Tongue (tissue), 2 donors: ENCODE measurements around the gene ST7. TPM values are rescaled to one million over a fixed set of nuclear protein-coding genes. Genes with fewer than 3 reads are reported as not detected.

Source experiments
- DNase-seq: peaks from one replicate; pipeline ENCODE4 v3.0.0-alpha.2; 2015
- total RNA-seq: library from RNA; depleted of rRNA; stranded (reverse); fragments of >200 nt; gene quantifications from one replicate; pipeline ENCODE4 v1.2.3, GENCODE V29; 2014

ST7 gene
- total RNA-seq, 1 donor from 2014 or later = 32.0 TPM

DNA sequence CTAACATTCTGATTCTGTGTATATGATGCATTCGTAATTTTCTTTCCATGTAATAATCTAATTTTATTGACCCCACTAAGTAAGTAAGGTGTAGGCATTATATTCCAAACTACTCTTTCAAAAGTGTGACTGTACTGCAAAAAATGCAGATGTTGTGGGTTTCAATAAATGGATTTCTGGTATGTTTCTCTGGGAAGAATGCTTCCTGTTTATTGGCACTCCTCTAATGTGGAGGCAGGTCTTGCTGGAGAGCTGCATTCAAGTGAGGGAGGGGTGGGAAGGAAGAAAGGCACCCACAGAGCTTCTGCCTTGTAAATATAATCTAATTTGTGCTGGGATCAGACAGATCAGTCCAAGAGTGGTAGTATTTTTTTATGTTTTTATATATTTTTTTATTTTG, 23.9 kb downstream of the ST7 start:
- no peak for DNase-seq

DNA sequence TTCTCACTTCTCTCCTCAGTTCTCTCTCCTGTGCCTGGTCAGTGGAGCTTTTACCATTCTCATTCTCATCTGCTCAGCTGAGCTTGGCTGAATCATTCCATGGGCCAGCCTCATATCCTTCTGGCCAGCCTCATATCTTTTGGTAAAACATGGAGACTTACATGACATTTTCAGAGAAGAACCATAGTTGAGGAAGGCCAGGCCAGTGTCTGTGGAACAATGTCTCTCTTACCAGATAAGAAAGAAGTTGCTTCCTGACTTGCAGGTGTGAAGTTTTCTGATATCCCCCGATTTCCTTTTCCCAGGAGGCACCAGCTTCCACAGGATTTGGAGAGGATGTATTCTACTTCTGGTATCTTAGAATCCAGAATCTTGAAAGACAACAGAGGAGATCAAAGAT, 24.7 kb downstream of the ST7 start:
- DNase-seq = no peak

DNA sequence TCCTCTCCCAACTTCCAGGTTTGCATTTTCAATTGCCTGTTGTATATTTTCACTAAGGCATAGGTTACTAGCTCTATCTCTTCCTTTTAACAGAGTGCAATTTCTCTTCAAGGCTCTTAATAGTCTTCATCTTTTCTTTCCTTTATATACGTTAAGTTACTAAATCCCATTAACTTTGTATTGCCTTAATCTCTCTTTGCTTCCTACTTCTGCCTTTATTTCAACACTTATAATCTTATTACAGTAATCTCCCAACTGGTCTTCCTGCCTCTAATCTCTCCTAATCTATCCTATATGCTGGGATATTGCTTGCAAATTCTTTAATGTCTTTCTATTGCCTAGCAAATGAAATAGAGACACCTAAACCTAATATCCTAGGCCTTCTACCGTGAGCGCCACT, 26.1 kb downstream of the ST7 start:
- no peak for DNase-seq

DNA sequence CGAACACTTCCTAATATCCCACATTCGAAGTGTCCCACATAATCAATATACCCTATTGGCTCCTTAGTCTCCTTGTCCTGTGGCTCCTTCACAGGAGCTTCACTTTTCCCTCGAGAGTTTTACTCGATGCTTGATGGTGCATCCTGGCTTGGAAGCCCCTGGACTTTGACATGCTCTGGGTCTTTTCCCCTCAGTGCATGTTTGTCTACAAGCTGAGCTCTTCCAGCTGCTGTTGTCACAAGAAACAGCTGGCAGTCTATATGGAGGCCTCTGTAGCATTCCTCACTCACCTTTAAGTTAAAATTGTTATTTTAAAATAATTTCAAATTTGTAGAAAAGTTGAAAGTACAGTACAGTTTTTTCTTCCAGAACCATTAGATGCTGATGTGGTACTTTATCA, 27.1 kb downstream of the ST7 start:
- no peak for DNase-seq

DNA sequence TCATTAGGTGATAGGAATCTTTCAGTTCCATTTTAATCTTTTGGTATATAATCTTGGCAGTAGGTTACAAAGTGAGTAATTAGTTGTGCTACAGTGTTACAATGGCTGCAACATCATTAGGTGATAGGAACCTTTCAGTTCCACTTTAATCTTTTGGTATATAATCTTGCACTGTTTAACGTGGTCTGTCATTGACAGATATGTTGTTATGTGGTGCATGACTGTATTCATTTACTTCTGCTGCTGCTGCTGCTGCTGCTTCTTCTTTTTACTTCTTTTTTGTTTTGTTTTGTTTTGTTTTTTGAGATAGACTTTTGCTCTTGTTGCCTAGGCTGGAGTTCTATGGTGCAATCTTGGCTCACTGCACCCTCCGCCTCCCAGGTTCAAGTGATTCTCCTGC, 28.6 kb downstream of the ST7 start:
- DNase-seq = no peak

DNA sequence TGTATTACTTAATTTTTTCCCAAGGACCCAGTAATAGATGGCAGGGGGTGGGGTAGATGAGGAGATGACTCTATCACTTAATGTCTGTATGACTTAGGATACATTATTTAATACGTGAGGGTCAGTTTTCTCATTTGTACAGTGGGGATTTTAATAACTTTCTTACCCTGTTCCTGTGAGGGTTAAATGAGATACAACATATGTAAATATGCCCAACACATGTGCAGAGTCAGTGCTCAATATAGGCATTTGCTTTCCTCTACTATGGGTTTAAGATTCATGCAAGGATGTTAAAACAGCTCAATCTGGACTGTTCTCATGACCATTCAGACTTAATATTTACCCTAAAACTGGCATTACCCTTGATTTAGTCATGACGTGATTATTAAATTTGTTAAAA, 31.2 kb downstream of the ST7 start:
- DNase-seq = no peak

DNA sequence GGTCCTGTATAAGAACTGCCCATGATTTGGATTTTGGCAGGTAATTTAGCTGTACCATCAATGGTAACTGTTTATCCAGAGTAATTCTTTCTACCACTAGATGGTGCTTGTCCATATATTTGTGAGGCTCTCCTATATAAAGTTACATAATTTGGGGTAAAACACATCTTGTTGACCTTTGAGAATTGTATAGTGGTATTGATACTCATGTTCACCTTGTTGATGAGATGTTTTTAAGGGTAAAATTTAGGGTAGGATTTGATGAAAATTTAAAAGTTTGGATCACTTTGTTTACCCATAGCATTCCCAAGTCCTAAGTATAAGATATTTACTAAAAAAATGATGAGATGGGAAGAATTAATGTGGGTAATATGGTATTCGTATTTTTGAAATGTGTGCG, 31.6 kb downstream of the ST7 start:
- peak; percentile 61 for DNase-seq

DNA sequence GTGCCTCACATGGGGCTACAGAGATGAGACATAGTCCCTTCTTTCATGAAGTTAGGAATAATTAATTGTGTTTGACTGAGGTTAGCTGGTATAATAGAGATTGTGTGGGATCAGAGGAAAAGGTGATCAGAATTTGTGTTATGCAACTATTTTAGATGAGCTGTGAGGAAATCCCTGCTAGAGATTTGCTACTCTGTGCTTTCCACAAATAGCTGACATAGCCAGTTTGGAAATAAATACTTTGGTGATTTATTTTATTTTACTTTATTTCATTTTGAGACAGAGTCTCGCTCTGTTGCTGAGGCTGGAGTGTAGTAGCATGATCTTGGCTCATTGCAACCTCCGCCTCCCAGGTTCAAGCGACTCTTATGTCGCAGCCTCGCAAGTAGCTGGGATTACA, 32.3 kb downstream of the ST7 start:
- no peak for DNase-seq

DNA sequence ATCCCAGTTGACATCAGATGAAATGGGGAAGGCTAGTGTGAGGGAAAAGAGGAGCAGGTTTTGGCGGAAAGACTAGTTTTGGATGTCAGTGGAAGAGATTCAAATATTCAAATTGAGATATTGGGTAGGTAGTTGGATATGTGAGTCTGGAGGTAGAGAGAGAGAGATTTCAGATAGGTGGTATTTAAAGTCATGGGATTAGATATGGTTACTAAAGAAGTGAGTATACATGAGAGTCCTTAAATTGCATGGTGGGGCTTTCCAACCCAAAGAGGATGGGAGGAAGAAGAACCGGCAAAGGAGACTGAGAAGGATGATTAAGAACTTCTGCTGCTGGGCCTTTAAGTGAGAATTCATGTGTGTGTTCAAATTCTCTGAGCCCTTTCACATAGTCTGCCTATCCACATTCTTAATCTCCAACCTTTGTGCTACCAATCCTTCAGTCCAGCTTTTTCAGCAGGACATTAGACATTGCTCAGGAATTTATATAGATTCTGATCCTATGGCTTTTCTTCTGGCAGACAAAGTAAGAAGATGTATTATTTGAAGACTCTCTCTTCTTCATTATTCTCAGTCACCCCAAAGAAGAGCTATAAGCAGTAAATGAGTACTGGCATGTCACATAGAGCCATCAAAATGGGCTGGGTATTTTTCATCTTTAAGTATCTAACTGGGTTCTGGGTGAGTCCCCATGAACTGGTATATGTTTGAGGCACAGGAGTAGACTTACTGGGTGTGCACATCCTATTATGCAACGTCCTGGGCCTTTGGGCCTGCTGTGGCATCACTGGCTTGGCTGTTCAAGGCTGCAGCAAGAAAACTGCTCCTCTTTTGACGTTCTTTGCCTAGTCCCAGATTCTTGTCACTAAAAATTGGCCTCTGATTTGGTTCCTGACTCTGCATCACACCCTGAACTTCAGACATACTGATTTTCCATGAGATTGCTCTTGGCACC, 33.6 kb downstream of the ST7 start:
- DNase-seq = no peak

DNA sequence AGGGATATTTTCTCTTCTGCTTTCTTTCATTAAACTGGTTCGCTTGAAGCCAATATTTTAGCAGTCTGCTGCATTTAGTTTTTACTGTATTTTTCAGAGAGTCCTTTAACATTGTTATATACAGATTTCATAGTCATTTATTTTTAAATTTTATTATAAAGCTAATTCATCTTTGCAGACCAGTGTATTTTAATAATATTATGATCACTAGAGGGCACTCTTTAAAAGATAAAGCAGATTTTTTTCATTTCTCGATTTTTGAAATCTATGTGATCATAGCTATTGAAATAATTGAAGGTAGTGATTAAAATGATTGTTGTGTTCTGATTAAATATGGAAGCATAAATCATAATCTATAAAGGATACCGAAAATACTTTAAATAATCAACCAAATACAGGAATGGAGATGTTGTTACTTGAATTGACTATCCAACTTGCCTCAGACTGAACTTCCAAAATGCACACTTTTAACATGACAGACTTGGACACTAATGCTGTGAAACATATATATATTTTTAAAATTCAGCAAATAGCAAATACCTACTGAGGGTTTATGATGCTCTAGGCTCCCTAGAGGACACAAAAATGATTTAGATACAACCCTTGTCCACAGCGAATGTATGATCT, 35.2 kb downstream of the ST7 start:
- DNase-seq = peak; percentile 24

DNA sequence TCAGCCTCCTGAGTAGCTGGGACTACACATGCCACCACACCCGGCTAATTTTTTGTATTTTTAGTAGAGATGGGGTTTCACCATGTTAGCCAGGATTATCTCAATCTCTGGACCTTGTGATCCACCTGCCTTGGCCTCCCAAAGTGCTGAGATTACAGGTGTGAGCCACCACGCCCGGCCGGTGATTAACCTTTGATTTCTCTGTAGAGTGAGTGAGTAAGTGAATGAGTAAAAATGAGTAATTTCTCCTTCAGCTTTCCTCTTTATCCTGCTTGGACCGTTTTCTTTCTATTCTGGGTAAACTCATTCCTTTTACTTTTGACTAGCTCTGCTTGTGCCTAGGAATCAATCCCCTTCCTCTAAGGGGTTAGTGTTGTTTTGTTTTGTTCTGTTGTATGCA, 36.8 kb downstream of the ST7 start:
- no peak for DNase-seq

DNA sequence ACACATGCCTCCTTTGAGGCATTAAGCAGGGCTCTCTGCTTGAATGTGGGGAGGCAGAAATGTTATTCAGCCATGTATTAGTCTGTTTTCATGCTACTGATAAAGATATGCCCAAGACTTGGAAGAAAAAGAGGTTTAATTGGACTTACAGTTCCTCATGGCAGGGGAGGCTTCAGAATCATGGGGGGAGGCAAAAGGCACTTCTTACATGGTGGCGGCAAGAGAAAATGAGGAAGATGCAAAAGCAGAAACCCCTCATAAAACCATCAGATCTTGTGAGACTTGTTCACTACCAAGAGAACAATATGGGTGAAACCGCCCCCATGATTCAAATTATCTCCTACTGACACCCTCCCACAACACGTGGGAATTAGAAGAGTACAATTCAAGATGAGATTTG, 37.9 kb downstream of the ST7 start:
- no peak for DNase-seq

DNA sequence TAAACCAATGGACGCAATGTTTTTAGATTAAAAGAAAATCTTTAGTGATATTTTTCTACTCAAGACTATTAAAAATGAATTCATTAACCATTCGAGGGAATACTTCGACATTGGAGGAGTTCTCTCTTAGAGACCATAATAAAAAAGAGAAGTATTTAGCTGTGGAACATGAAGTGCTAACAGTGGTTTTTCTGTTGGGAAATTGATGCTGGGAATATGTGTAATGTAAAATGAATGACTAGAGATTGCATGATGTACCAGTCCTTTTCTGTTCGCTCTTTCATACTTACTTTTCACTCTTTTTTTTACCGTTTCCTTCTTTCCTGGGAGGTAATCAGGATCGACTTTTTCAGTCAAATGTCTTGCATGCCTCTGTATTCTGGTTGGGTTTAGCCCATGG, 41.3 kb downstream of the ST7 start:
- DNase-seq = no peak

DNA sequence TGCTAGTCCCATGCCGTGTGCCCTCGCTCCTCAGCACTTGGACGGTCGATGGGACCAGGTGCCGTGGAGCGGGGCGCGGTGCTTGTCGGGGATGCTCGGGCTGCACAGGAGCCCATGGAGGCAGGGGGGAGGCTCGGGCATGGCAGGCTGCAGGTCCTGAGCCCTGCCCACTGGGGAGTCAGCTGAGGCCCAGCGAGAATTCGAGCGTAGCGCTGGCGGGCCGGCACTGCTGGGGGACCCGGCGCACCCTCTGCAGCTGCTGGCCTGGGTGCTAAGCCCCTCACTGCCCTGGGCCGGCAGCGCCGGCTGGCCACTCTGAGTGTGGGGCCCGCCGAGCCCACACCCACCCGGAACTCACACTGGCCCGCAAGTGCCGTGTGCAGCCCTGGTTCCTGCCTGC, 44.7 kb downstream of the ST7 start:
- DNase-seq = no peak

DNA sequence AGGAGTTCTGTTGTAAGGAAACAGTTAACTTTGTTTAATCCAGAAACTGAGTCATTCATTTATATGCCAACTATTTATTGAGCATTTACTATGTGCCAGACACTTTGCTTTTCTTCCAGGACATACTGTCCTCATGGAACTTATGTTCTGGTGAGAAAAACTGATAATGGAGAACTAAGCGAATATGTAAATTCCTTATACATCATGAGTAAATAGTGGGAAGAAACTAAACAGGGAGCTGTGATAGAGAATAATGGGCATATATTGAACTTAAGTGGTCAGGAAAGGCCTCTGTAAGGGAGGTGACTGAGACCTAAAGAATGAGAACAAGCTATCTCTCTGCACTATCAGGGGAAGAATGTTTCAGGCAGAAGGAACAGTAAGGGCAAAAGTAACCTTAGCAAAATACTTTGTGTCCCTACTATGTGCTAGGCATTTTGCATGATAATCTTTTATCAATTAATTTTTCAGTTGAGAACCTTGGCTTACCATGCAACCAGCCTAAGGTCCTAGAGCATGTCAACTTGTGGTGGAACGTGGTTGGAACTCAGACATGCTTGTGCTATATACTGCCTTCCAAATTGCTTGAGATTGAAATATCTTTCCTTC, 45.4 kb downstream of the ST7 start:
- no peak for DNase-seq

DNA sequence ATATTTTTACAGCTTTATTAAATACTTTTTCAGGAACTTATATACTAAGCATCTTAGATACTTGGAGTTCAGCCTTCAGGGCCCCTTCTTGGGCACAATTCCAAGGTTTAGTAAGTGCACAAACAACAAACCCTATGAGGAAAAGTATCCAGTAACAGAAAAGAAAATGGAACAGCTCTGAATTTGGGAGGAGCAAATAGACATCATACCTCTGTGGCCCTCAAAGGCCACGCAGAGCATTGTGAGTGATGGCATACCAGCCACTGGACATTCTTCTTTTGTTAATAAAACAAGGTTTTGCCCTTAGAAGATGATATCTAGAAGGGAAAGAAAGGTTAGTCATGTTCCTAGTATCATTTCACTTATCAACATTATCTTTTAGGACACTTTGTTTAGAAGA, 46.0 kb downstream of the ST7 start:
- DNase-seq = no peak

DNA sequence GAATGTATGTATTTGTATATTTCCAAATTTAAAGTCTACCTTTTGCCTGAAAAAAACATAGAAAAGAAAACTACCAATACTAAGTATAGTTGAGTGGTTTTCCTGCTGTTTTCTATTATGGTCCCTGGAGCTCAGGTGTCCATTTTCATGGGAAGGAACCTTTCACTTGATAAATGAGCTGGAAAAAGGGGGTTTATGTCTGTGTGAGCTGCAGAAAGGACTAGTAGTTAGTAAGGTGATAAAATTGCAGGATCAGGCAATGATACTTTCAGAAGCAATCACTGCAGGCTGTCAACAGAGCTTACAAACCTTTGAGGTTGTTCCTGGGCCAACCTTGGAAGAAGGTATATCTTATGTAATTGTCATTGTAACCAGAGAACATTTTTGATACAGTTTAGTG, 48.0 kb downstream of the ST7 start:
- DNase-seq = no peak

DNA sequence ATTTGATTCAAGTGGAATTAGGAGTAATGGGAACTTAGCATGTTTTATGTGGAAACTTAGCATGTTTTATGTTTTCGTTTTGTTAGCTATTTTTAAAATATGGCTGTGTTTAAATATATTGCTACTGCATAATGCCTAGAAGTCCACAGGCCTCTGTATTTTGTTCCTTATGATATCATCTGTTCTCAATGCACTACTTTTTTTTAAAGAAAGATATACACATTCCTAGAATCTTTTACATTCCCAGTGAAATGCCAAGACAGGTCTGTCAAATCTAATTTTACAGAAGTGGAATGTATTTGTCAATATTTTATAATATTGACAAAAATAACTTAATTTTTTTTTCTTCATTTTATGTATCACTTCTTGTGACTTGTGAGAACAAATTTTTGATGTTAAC, 51.6 kb downstream of the ST7 start:
- no peak for DNase-seq

DNA sequence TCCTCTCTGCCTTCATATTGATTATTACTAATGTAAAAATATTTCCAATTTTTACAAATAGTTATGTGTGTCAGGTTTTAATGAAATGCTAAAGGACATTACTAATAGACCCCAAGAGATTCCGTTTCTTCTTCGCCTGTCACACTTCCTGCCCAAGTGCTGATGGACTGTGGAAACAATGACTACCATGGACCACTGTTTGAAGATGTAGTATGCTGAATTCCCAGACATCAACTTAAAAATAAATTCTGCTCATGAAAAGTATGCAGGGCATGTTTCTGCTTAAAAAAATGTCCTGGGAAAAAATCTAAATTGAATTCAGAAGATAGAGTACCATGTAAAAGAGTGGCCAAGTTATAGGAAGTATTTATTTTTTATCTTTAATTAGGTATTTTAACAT, 52.1 kb downstream of the ST7 start:
- DNase-seq = no peak

DNA sequence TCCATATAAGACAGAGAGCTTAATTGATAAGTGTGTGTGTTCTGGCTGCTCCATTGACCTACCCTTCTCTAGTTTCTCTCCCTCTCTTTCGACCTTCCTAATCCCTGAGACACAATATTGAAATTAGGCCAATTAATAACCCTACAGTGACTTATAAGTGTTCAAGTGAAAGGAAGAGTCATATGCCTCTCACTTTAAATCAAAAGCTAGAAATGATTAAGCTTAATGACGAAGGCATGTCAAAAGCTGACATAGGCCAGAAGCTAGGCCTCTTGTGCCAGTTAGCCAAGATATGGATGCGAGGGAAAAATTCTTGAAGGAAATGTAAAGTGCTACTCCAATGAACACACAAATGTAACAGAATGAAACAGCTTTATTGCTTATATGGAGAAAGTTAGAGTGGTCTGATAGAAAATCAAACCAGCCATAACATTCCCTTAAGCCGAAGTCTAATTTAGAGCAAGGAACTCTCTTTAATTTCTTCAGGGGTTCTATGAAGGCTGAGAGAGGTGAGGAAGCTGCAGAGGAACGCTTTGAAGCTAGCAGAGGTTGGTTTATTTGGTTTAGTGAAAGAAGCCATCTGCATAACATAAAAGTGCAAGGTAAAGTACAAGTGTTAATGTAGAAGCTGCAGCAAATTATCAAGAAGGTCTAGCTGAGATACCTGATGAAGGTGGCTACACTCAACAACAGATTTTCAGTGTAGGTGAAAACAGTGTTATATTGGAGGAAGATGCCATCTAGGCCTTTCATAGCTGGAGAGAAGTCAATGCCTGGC, 53.8 kb downstream of the ST7 start:
- DNase-seq = no peak

DNA sequence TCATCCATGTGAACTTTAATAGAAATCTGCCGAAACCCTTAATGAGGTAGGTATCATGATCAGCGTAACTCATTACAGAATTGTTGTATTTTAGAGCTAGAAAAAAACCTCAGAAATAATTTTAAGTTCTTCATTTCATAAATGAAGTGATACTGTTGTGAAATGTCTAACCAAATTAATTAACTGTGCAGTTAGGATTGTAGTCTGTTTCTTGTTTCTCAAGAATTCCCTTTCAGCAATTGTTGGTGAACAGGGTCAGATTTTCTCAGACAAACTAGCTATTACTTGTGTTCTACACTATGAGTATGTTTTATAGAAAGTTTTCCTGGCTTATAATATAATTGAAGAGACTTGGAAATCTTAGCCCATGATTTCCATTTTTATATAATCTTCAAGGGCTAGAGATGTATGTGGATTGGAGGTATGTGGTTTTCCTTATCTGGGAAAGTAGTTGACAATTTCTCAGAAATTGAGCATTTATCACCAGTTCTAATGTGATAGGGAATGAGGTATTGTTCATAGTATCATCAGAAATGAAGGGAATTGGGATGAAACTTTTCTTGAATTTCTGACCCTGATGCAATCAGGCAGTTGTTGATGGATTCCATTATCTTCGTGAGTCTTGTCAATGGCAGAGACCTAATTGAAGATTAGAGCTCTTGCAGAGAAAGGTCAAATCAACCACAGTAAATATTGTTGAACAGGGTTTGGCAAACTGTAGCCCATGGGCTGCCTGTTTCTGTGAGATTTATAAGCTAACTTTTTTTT, 55.0 kb downstream of the ST7 start:
- no peak for DNase-seq
